Neural cell (in vitro differentiated cells): ENCODE measurements around the gene PSME3IP1.

Source experiments
- EP300 ChIP-seq: fragments of 450-650 bp; conservative IDR thresholded peaks from 2 replicates; pipeline ENCODE4 v1.6.1; 2014; ENCODE audit warnings: antibody characterized with exemption, mild to moderate bottlenecking, moderate library complexity; ENCODE audit not compliant: poor library complexity, severe bottlenecking
- EZH2 ChIP-seq: fragments of 200-600, 300-800 bp; shearing (Covaris generic), sonication (generic); IDR thresholded peaks from 2 replicates; pipeline ENCODE4 v1.6.1; 2014; ENCODE audit warnings: antibody characterized with exemption, low read length, borderline replicate concordance, mild to moderate bottlenecking; ENCODE audit not compliant: insufficient read depth, poor library complexity, severe bottlenecking
- REST ChIP-seq: IDR thresholded peaks from 2 replicates; pipeline ENCODE4 v1.6.1; 2012; ENCODE audit warnings: borderline replicate concordance
- TF ChIP-seq, protein P1 (sequence below): fragments of 450-650 bp; IDR thresholded peaks from 2 replicates; pipeline ENCODE4 v1.5.1; 2014; ENCODE audit warnings: antibody characterized with exemption, mild to moderate bottlenecking, moderate library complexity; ENCODE audit not compliant: poor library complexity, severe bottlenecking

- no peak for TF ChIP-seq EZH2
- TF ChIP-seq, protein P1, sequence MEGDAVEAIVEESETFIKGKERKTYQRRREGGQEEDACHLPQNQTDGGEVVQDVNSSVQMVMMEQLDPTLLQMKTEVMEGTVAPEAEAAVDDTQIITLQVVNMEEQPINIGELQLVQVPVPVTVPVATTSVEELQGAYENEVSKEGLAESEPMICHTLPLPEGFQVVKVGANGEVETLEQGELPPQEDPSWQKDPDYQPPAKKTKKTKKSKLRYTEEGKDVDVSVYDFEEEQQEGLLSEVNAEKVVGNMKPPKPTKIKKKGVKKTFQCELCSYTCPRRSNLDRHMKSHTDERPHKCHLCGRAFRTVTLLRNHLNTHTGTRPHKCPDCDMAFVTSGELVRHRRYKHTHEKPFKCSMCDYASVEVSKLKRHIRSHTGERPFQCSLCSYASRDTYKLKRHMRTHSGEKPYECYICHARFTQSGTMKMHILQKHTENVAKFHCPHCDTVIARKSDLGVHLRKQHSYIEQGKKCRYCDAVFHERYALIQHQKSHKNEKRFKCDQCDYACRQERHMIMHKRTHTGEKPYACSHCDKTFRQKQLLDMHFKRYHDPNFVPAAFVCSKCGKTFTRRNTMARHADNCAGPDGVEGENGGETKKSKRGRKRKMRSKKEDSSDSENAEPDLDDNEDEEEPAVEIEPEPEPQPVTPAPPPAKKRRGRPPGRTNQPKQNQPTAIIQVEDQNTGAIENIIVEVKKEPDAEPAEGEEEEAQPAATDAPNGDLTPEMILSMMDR = no peak
- no peak for TF ChIP-seq EP300
- TF ChIP-seq REST = no peak
Measured at GRCh38 chr16:57194512-57194911, 8.7 kb upstream of the PSME3IP1 start.
